NCI-H1417 (cell line): ENCODE measurements around the gene PCYT1B.
A peak's percentile ranks its signal among the peaks of the same experiment; 100 is the strongest.
"Not testable (repeated sequence)": the region's sequence is repeated elsewhere in the genome, so short reads cannot be mapped to it uniquely, and the experiment has no call there.

ENCODE experiments used
- DNase-seq, 3 experiments: peaks; one replicate each; lab custom pipeline; 2025; lab: John Stamatoyannopoulos, UW

The PCYT1B gene

GRCh38 chrX:24647257-24648058 is at the start of gene PCYT1B:
Gene PCYT1B, minus strand, starts transcription at chrX:24647347. Its CDS starts 242 bp downstream, at chrX:24647105.
- DNase-seq: peak; percentile 51 to 98 (median 91)

DNA sequence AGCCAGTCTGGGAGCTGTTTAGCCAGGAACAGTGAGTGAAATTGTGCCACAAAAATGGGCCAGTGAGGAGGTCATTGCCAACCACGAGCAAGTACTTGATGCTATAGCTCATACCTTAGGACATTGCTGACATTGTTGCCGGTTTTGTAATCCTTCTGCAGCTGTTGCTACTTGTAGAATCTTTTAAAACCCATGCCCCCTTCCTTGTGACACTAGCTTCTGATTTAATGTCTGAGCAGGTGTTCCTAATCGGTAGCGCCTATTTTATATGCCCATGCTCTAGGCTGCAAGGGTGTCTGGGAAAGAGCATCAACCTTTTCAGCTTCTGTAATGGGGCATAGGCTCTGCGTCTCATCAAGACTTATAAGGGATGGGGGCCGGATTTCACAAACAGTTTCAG is 49.1 kb upstream of the PCYT1B start:
- no peak for DNase-seq

DNA sequence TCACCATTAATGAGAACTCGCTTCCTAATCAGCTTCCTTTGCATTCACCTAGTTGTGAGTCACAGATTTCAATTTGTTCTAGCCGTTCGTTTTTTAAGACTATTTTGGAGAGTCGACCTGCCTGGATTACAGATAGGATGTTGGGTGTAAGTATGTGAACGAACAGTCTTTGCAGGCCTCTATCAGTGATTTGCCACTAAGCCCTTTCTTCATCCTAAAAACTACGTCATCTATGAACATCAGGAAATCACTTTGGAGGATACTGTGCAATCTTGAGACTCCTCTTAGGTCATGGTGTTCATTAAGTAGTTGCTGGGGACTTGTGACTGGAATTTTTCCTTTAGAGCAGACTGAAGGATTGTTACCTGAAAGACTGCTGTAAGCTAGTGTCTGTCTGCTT is 47.7 kb upstream of the PCYT1B start:
- DNase-seq: peak in 1 of 3 experiments; percentile 53

DNA sequence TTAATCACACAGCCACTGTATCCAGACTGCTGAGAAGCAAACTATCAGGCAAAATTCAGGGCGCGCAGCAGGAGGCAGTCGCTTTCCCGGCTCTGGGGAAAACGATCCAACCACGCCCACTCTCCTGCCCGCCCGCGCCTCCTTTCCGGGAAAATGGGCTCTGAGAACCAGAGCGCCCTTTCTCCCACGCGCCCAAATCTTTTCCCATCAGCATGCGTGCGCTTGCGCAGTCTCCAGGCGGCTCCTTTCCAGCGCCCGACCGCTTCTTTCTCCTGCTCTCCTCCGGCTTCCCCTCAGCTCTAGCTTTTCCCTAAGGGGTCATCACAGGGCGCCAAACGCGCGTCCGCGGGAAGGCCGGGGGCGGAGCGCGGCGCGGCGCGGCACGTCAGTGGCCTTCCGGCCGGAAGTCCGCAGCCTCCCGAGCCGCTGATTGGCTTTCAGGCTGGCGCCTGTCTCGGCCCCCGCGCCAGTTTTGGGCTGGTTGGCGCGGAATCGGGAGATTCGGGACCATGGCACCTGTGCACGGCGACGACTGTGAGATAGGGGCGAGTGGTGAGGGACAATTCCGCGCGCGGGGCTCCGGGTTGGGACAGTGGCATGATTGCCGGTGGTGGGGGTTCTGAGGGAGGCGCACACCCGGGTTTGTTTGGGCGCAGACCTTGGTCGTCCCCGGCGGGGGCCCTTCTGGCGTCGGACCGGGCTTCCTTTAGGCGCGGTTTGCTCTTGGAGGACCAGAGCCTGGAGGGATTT is 46.5 kb upstream of the PCYT1B start, which contains the start of gene POLA1:
Gene POLA1 (plus strand): TSS at position 466 of the 750 bp plus-strand sequence. CDS start 44 bp downstream, at position 510.
- peak; percentile 95 to 99 (median 98) for DNase-seq

GRCh38 chrX:24692305-24692704 is 45.2 kb upstream of the PCYT1B start:
- no peak for DNase-seq

GRCh38 chrX:24684048-24684447 is 36.9 kb upstream of the PCYT1B start:
- DNase-seq: no peak

DNA sequence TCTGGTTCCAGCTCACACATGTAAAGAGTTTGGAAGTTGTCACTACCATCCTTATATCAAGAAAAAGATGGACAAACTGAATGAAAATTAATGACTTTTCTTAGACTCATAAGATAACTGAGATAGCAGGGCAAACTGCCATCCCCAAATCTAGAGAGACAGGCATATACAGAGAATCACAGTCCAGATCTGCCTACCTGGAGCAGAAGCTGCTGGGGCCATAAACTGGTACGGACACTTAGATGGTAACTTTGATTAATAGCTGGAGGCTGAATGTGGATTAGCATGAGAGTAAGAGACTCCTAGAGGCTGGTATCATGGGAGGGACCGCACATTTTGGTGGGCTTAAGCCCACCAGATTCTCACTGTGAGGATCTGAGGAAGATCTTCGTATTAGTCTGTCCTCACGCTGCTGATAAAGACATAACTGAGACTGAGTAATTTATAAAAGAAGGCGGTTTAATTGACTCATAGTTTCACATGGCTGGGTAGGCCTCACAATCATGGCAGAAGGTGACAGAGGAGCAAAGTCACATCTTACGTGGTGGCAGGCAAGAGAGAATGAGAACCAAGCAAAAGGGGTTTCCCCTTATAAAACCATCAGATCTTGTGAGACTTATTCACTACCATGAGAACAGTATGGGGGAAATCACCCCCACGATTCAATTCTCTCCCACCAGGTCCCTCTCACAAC is 35.7 kb upstream of the PCYT1B start:
- no peak for DNase-seq

DNA sequence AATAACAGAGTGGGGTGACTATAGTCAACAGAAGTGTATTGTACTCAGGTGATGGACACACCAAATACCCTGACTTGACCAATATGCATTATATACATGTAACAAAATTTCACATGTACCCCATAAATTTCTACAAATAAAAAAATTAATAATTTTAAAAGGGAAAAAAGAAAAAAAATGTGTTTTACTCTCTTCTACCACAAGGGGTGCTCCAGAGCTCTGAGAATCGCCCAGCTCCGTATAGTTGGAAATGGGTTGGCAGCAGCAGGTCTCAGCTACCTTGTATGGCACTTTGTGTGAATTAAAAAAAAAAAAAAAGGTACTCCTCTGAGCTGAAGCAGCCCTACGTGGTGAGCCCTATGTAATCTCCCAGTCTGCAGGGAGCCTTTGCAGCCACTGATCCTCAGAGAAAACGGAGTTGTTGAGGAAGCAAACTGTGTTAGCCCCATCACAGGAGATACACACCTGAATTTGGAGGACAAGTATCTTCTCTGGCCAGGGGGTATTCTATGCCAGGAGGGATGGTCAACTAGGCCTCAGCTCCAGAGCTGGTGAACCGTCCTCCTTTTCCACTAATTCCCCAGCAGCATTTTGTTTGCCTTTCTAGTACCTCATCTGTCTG is 29.4 kb upstream of the PCYT1B start:
- DNase-seq: peak in 1 of 3 experiments; percentile 30

DNA sequence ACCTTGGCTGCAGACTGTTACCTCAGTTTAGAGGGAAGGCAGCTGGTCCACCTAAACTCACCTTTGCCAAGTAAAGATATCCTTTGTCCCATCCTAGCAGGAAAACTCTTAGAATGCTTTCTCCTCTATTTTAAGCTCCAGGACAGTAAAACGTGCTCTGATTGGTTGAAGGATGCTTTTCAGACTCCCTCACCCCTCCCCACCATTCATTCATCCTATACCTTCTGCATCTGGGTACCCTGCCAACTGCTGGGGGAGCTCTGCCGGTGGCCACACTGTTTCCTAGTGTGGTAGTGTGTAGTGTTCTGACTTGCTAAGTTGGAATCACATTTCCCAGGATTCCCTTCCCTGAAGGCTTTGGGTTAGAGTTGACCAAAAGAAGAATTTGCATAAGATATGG is 26.3 kb upstream of the PCYT1B start:
- DNase-seq: no peak

GRCh38 chrX:24672701-24673190 is 25.6 kb upstream of the PCYT1B start:
- no peak for DNase-seq

- DNase-seq: no peak
Measured at GRCh38 chrX:24668111-24668510, 21.0 kb upstream of the PCYT1B start.

DNA sequence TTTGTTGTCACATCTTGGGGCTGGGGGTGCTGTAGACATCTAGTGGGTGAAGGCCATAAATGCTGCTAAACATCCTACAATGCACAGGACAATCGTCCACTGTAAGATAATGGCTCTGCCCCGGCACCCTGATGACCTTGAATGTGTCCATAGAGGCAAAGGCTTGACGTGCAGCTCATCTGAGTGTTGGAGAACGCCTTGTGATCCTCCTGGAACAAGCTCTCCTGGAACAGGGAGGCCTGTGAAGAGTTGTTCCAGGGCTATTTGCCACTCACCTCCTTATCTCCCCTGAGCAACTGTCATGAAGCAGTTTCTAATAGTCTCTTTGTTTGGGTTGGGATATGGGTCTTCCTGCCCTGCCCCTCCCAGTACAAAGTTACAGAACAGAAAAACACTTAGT is 15.2 kb upstream of the PCYT1B start:
- DNase-seq: no peak

DNA sequence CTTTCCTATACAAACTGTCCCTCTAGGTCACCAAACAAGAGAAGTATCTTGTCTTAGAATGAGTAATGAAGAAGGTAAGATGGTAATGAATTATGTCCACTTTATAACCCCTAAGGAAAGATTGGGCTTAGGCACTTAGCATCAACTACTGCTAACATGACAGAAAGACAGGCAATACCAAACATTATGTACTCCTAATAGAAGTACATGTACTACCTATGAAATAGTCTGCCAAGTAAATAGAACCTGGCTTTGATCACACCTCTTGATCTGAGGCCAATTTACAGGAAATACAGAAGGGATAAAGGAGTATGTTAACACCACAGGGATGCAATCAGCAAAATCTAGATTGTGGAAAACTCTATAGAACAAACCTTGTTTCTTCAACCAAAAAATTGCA is 14.1 kb upstream of the PCYT1B start:
- no peak for DNase-seq

GRCh38 chrX:24659646-24660045 is 12.5 kb upstream of the PCYT1B start:
- no peak for DNase-seq

GRCh38 chrX:24659106-24659505 is 12.0 kb upstream of the PCYT1B start:
- DNase-seq: peak in 1 of 3 experiments; percentile 27

GRCh38 chrX:24658421-24658820 is 11.3 kb upstream of the PCYT1B start:
- no peak for DNase-seq

- peak in 1 of 3 experiments; percentile 76 for DNase-seq
Measured at GRCh38 chrX:24657671-24658386, 10.7 kb upstream of the PCYT1B start.

- not testable (repeated sequence) for DNase-seq
Measured at GRCh38 chrX:24655679-24656078, 8.5 kb upstream of the PCYT1B start.

- no peak for DNase-seq
Measured at GRCh38 chrX:24651783-24652182, 4.6 kb upstream of the PCYT1B start.

GRCh38 chrX:24648495-24648894 is 1.3 kb upstream of the PCYT1B start:
- DNase-seq: no peak

GRCh38 chrX:24646745-24647182 is 383 bp downstream of the PCYT1B start:
- peak in 2 of 3 experiments; percentile 36 to 86 for DNase-seq
